GM18907 (cell line): Measurements from ENCODE around the gene PLAC1.

Source experiments
- ATAC-seq: cut with Tn5 transposase; IDR thresholded peaks from one replicate; pipeline ENCODE4 v1.9.1; 2021; ENCODE audit warnings: mild to moderate bottlenecking, moderate library complexity; ENCODE audit not compliant: unreplicated experiment

Gene PLAC1

GRCh38 chrX:134592303-134592702 is 66.0 kb downstream of the PLAC1 start:
- ATAC-seq, result no peak

- ATAC-seq, result no peak
Observed at GRCh38 chrX:134591502-134591901, 66.8 kb downstream of the PLAC1 start.

GRCh38 chrX:134588806-134589205 is 69.5 kb downstream of the PLAC1 start:
- no peak for ATAC-seq

GRCh38 chrX:134580907-134581306 is 77.4 kb downstream of the PLAC1 start:
- no peak for ATAC-seq

- ATAC-seq, result no peak
Observed at GRCh38 chrX:134573683-134574035, 84.6 kb downstream of the PLAC1 start.

- ATAC-seq, result no peak
Observed at GRCh38 chrX:134572816-134573682, 85.2 kb downstream of the PLAC1 start.

GRCh38 chrX:134571796-134572195 is 86.5 kb downstream of the PLAC1 start:
- ATAC-seq, result no peak

- no peak for ATAC-seq
Observed at GRCh38 chrX:134570899-134571298, 87.4 kb downstream of the PLAC1 start.

- ATAC-seq, result no peak
Observed at GRCh38 chrX:134570509-134570846, 87.8 kb downstream of the PLAC1 start.

GRCh38 chrX:134569306-134569705 is 89.0 kb downstream of the PLAC1 start:
- no peak for ATAC-seq

GRCh38 chrX:134568285-134569016 is 89.8 kb downstream of the PLAC1 start:
- ATAC-seq, result no peak

GRCh38 chrX:134566506-134566905 is 91.8 kb downstream of the PLAC1 start:
- ATAC-seq, result no peak

GRCh38 chrX:134562002-134562401 is 96.3 kb downstream of the PLAC1 start:
- ATAC-seq, result no peak

GRCh38 chrX:134558133-134558532 is 100.1 kb downstream of the PLAC1 start:
- ATAC-seq, result no peak

GRCh38 chrX:134554291-134554690 is 104.0 kb downstream of the PLAC1 start:
- no peak for ATAC-seq

GRCh38 chrX:134552351-134552750 is 105.9 kb downstream of the PLAC1 start:
- ATAC-seq, result no peak

GRCh38 chrX:134551376-134552048 is 106.8 kb downstream of the PLAC1 start:
- ATAC-seq, result no peak

- ATAC-seq, result no peak
Observed at GRCh38 chrX:134548257-134549201, 109.7 kb downstream of the PLAC1 start.

- no peak for ATAC-seq
Observed at GRCh38 chrX:134547047-134547679, 111.1 kb downstream of the PLAC1 start.

- no peak for ATAC-seq
Observed at GRCh38 chrX:134546187-134546586, 112.1 kb downstream of the PLAC1 start.
